ENCODE results near the gene CNTNAP5. TPM values are rescaled to one million over a fixed set of nuclear protein-coding genes. Genes with fewer than 3 reads are reported as not detected.

The CNTNAP5 gene
- polyA plus RNA-seq, 1 experiment = not detected

- CTCF ChIA-PET = no interaction called here
- TF ChIP-seq CTCF (IDR thresholded peaks at IDR 0.05; ENCODE audit: insufficient read depth, low read depth, low read length) = no peak
- POLR2A ChIA-PET = no interaction called here
- Histone ChIP-seq H3K36me3 (ENCODE audit: control insufficient read depth, insufficient read depth, low read length) (no peaks in the 10 kb centered on the region), H3K27me3 (ENCODE audit: control insufficient read depth, insufficient read depth, low read length) (no peaks in the 10 kb centered on the region), H3K4me3 (ENCODE audit: low read depth, low read length) (no peak overlapping the region)
- DNase-seq (ENCODE audit: low read depth) = no peak
Measured at GRCh38 chr2:124647663-124648062, 622.6 kb downstream of the CNTNAP5 start.

GRCh38 chr2:124649001-124649400, 623.9 kb downstream of the CNTNAP5 start:
- DNase-seq (ENCODE audit: low read depth) = no peak
- TF ChIP-seq CTCF (IDR thresholded peaks at IDR 0.05; ENCODE audit: insufficient read depth, low read depth, low read length) = no peak
- H3K36me3 ChIP-seq (ENCODE audit: control insufficient read depth, insufficient read depth, low read length) = no peaks in the 10 kb centered on the region
- CTCF ChIA-PET = no interaction called here
- POLR2A ChIA-PET = no interaction called here
- no peak overlapping the region for H3K4me3 ChIP-seq (ENCODE audit: low read depth, low read length)
- no peaks in the 10 kb centered on the region for H3K27me3 ChIP-seq (ENCODE audit: control insufficient read depth, insufficient read depth, low read length)

GRCh38 chr2:124652099-124652498, 627.0 kb downstream of the CNTNAP5 start:
- CTCF ChIA-PET = interaction anchor here (0.8 kb wide), 1 partner anchor 29 kb away, joined by 3 read pairs; no protein-coding TSS in a partner anchor
- Histone ChIP-seq H3K36me3 (ENCODE audit: control insufficient read depth, insufficient read depth, low read length) (no peaks in the 10 kb centered on the region), H3K4me3 (ENCODE audit: low read depth, low read length) (no peak overlapping the region), H3K27me3 (ENCODE audit: control insufficient read depth, insufficient read depth, low read length) (no peaks in the 10 kb centered on the region)
- POLR2A ChIA-PET = no interaction called here
- no peak for TF ChIP-seq CTCF (IDR thresholded peaks at IDR 0.05; ENCODE audit: insufficient read depth, low read depth, low read length)
- DNase-seq (ENCODE audit: low read depth) = no peak

GRCh38 chr2:124658373-124658772, 633.3 kb downstream of the CNTNAP5 start:
- CTCF ChIA-PET = no interaction called here
- POLR2A ChIA-PET = no interaction called here
- Histone ChIP-seq H3K4me3 (ENCODE audit: low read depth, low read length) (no peak overlapping the region), H3K27me3 (ENCODE audit: control insufficient read depth, insufficient read depth, low read length) (no peaks in the 10 kb centered on the region), H3K36me3 (ENCODE audit: control insufficient read depth, insufficient read depth, low read length) (no peaks in the 10 kb centered on the region)
- DNase-seq (ENCODE audit: low read depth) = no peak
- TF ChIP-seq CTCF (IDR thresholded peaks at IDR 0.05; ENCODE audit: insufficient read depth, low read depth, low read length) = no peak

- Histone ChIP-seq H3K27me3 (ENCODE audit: control insufficient read depth, insufficient read depth, low read length) (no peaks in the 10 kb centered on the region), H3K4me3 (ENCODE audit: low read depth, low read length) (no peak overlapping the region), H3K36me3 (ENCODE audit: control insufficient read depth, insufficient read depth, low read length) (no peaks in the 10 kb centered on the region)
- CTCF ChIA-PET = no interaction called here
- no peak for DNase-seq (ENCODE audit: low read depth)
- TF ChIP-seq CTCF (IDR thresholded peaks at IDR 0.05; ENCODE audit: insufficient read depth, low read depth, low read length) = no peak
- POLR2A ChIA-PET = no interaction called here
Measured at GRCh38 chr2:124661558-124661957, 636.5 kb downstream of the CNTNAP5 start.

Data from BJ (cell line).